Measurements from ENCODE around the gene AAMP. TPM values are rescaled to one million over a fixed set of nuclear protein-coding genes. Genes with fewer than 3 reads are reported as not detected.

AAMP gene
- polyA plus RNA-seq, 3 donors from 2014 or later, result 71.8 to 158 (median 101) TPM

DNA sequence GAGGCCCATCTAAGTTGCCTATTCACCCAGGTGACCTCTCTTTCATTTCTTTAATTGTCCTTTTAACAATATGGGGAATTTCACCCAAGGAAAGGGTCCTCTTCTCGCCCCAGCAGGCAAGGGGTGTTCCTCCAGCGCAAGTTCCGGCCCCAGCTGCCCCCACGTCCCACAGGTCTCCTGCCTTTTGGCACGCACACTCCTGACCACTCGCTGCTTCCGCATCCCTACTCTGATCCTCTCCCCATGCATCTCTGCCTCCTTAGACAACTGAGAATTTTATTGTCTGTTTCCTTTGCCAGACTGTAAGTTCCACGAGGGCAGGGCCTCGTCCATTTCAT, 53.6 kb downstream of the AAMP start:
- H3K9me3 Mint-ChIP-seq, result peaks cover 0 to 1% (median 0%) of the 10 kb centered on the region in 6 donors
- peaks cover 40 to 49% of the 10 kb centered on the region in 2 donors for H3K4me1 Mint-ChIP-seq
- H3K4me3 Mint-ChIP-seq, result peak overlapping the region; percentile 90 to 99 (median 97)
- peaks cover 4 to 8% (median 5%) of the 10 kb centered on the region in 3 donors for H3K36me3 Mint-ChIP-seq
- peak overlapping the region; percentile 94 to 100 (median 99) for H3K27ac Mint-ChIP-seq
- peaks cover 14 to 44% (median 30%) of the 10 kb centered on the region in 3 donors for H3K27me3 Mint-ChIP-seq (ENCODE audit: low read depth in 3 of 3)
- no peak for DNase-seq

Other genes starting within 250 kb of the AAMP start
- gene RUFY4, start 200.9 kb downstream of the AAMP start, polyA plus RNA-seq, result under 1 TPM in 1 of 3 donors, not detected in 2; 0.50 TPM
- gene CXCR2, start 144.1 kb downstream of the AAMP start, polyA plus RNA-seq, result 100 to 1,000 TPM in 1 of 3 donors, 10 to 100 TPM in 2; 34.2 to 117 (median 75.7) TPM
- gene CXCR1, start 103.2 kb downstream of the AAMP start, polyA plus RNA-seq, result 10 to 100 TPM; 13.0 to 64.7 (median 30.5) TPM
- 1,000 to 10,000 TPM; 1,394 to 2,060 (median 1,454) TPM for gene ARPC2, start 52.9 kb downstream of the AAMP start, polyA plus RNA-seq
- 1 to 10 TPM in 1 of 3 donors, under 1 TPM in 2; 0.19 to 2.9 (median 0.22) TPM for gene GPBAR1, start 9.1 kb downstream of the AAMP start, polyA plus RNA-seq
- gene PNKD, start 382 bp upstream of the AAMP start, polyA plus RNA-seq, result 100 to 1,000 TPM in 1 of 3 donors, 10 to 100 TPM in 2; 96.3 to 145 (median 98.9) TPM
- gene TMBIM1, start 22.4 kb upstream of the AAMP start, polyA plus RNA-seq, result 100 to 1,000 TPM; 119 to 268 (median 155) TPM
- gene CATIP, start 86.7 kb upstream of the AAMP start, polyA plus RNA-seq, result under 1 TPM in 1 of 3 donors, not detected in 2; 0.08 TPM
- 1 to 10 TPM in 2 of 3 donors, under 1 TPM in 1; 0.66 to 1.8 (median 1.2) TPM for gene SLC11A1, start 112.1 kb upstream of the AAMP start, polyA plus RNA-seq
- gene CTDSP1, start 129.7 kb upstream of the AAMP start, polyA plus RNA-seq, result 10 to 100 TPM; 43.7 to 78.5 (median 61.8) TPM
- under 1 TPM in 2 of 3 donors, not detected in 1; 0.47 to 0.63 TPM for gene VIL1, start 149.0 kb upstream of the AAMP start, polyA plus RNA-seq

Measured in immature natural killer cell (primary cell).